ENCODE measurements around the gene MYO7A. TPM values are rescaled to one million over a fixed set of nuclear protein-coding genes. Genes with fewer than 3 reads are reported as not detected.

The MYO7A gene
- total RNA-seq, 2 experiments from 2014 or later, result 0.61 to 0.63 TPM

DNA sequence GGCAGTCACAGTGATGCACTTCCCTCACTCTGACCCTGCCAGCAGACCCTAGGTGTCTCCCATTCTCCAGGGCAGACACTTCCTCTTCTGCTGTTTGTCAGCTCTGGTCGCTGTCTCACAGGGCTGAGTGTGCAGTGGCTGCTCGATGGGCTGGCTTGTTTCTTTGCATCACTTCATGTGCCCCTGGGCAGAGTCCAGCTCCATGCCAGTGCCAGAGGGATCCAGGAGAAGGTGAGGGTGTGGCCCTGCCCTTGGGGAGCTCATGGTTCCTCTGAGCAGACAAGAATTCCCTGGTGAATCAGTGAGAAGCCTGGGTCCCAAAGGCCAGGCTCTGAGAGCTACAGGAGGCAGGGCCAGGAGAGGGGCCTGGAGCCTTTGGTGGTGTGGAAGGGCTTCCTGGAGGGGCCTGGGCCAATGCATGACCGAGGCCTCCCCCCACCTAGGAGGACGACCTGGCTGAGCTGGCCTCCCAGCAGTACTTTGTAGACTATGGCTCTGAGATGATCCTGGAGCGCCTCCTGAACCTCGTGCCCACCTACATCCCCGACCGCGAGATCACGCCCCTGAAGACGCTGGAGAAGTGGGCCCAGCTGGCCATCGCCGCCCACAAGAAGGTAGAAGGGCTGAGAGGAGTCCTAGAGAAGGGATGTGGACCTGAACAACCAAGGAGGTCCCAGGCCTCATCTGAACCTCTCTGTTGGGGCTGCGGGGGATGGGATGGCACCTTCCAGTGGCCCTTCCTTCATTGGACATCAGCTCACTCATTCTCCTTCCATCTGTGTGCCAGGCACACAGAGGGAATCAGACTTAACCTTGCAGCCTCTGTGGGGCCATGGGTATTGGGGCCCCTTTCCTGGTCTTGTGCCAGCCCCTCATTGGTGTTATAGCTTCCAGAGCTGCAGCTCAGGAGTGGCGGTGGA lies 66.1 kb downstream of the MYO7A start:
- H3K27ac Mint-ChIP-seq, result no peak overlapping the region
- H3K4me1 ChIP-seq (ENCODE audit: insufficient read depth, low read length), result no peaks in the 10 kb centered on the region
- no peak overlapping the region for H3K4me3 Mint-ChIP-seq
- no peaks in the 10 kb centered on the region for H3K36me3 Mint-ChIP-seq (ENCODE audit: low read depth)
- intact Hi-C loops (cut with DNase I, micrococcal nuclease), result no loop called here
- TF ChIP-seq, protein P1, sequence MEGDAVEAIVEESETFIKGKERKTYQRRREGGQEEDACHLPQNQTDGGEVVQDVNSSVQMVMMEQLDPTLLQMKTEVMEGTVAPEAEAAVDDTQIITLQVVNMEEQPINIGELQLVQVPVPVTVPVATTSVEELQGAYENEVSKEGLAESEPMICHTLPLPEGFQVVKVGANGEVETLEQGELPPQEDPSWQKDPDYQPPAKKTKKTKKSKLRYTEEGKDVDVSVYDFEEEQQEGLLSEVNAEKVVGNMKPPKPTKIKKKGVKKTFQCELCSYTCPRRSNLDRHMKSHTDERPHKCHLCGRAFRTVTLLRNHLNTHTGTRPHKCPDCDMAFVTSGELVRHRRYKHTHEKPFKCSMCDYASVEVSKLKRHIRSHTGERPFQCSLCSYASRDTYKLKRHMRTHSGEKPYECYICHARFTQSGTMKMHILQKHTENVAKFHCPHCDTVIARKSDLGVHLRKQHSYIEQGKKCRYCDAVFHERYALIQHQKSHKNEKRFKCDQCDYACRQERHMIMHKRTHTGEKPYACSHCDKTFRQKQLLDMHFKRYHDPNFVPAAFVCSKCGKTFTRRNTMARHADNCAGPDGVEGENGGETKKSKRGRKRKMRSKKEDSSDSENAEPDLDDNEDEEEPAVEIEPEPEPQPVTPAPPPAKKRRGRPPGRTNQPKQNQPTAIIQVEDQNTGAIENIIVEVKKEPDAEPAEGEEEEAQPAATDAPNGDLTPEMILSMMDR (IDR thresholded peaks at IDR 0.05), result no peak
- no peaks in the 10 kb centered on the region for H3K27me3 Mint-ChIP-seq
- ChIA-PET CTCF (no interaction called here), POLR2A (no interaction called here)
- no peak overlapping the region for H3K27ac ChIP-seq (ENCODE audit: low read depth in 1 of 2, low read length in 2 of 2)
- no peaks in the 10 kb centered on the region for H3K27me3 ChIP-seq (ENCODE audit: control insufficient read depth in 1 of 2, insufficient read depth in 2 of 2, low read length in 2 of 2)
- no peaks in the 10 kb centered on the region for H3K36me3 ChIP-seq (ENCODE audit: insufficient read depth, low read length)
- no peak for DNase-seq
- no peaks in the 10 kb centered on the region for H3K9me3 Mint-ChIP-seq
- no peak overlapping the region for H3K4me3 ChIP-seq (ENCODE audit: low read length)
- no peaks in the 10 kb centered on the region for H3K4me1 Mint-ChIP-seq (ENCODE audit: low read depth)
- no peaks in the 10 kb centered on the region for H3K9me3 ChIP-seq (ENCODE audit: control insufficient read depth in 1 of 2, insufficient read depth in 1 of 2, low read length in 2 of 2)
- ATAC-seq (ENCODE audit: poor library complexity), result no peak

DNA sequence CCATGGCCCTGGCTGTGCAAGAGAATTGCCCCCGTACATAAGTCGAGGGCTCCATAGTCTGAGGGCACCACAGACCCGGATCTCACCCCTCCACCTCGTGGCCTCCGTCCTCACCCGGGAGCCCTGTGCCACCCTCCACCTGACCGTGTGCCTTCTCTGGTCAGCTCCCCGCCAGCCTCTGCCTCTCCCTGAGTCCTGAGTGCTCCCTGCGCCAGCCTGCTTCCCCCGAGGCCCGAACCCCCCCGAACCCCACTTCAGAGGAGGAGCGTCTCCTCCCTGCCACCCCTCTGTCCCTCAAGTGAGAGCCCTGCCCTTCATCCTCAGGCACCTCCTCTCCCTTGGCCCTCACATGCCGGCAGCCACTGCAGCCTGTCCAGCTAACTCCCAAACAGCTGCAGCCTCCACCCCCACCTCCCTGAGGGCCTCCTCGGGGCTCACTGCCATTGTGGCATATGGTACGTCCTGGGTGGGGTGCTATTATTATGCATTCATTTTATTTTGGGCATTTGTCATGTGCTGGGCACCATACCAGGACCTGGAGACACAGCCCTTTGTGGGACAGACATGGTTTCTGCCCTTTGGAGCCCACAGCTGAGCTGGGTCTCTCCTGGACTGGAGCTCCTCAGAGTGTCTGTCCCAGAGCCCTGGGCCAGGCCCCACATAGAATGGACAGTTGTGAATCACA lies 67.2 kb downstream of the MYO7A start:
- H3K27ac ChIP-seq (ENCODE audit: low read depth in 1 of 2, low read length in 2 of 2), result no peak overlapping the region
- H3K27me3 Mint-ChIP-seq, result no peaks in the 10 kb centered on the region
- ChIA-PET CTCF (no interaction called here), POLR2A (no interaction called here)
- no peak overlapping the region for H3K4me3 Mint-ChIP-seq
- TF ChIP-seq, protein P1 (IDR thresholded peaks at IDR 0.05), result no peak
- no peaks in the 10 kb centered on the region for H3K27me3 ChIP-seq (ENCODE audit: control insufficient read depth in 1 of 2, insufficient read depth in 2 of 2, low read length in 2 of 2)
- no peaks in the 10 kb centered on the region for H3K4me1 ChIP-seq (ENCODE audit: insufficient read depth, low read length)
- H3K4me1 Mint-ChIP-seq (ENCODE audit: low read depth), result no peaks in the 10 kb centered on the region
- no peak for ATAC-seq (ENCODE audit: poor library complexity)
- H3K4me3 ChIP-seq (ENCODE audit: low read length), result no peak overlapping the region
- no peaks in the 10 kb centered on the region for H3K9me3 ChIP-seq (ENCODE audit: control insufficient read depth in 1 of 2, insufficient read depth in 1 of 2, low read length in 2 of 2)
- DNase-seq, result no peak
- H3K27ac Mint-ChIP-seq, result no peak overlapping the region
- intact Hi-C loops (cut with DNase I, micrococcal nuclease), result no loop called here
- H3K9me3 Mint-ChIP-seq, result no peaks in the 10 kb centered on the region
- H3K36me3 Mint-ChIP-seq (ENCODE audit: low read depth), result no peaks in the 10 kb centered on the region
- H3K36me3 ChIP-seq (ENCODE audit: insufficient read depth, low read length), result no peaks in the 10 kb centered on the region

DNA sequence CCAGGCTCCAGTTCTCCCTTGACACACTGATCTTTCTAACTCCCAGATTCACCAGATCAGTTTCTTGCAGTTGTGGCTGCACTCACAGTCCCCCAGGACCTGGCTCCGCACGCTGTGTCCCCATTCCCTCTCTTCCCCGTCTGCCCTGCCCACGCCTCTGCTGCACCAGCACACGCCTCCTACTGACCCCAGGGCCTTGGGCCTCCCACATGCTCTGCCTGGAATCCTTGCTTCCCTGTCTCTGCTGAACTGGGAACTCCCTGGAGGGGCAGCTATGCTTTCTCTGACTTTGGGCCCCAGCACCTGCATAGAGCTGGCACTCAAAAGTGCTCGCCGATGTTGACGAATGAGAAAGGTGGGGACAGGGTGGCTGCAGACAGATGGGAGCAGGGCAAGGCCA lies 68.9 kb downstream of the MYO7A start:
- H3K4me3 ChIP-seq (ENCODE audit: low read length), result no peak overlapping the region
- Mint-ChIP-seq H3K4me3 (no peak overlapping the region), H3K27me3 (no peaks in the 10 kb centered on the region), H3K27ac (no peak overlapping the region), H3K9me3 (no peaks in the 10 kb centered on the region), H3K4me1 (ENCODE audit: low read depth) (no peaks in the 10 kb centered on the region), H3K36me3 (ENCODE audit: low read depth) (no peaks in the 10 kb centered on the region)
- H3K4me1 ChIP-seq (ENCODE audit: insufficient read depth, low read length), result no peaks in the 10 kb centered on the region
- ATAC-seq (ENCODE audit: poor library complexity) (no peak), DNase-seq (no peak)
- H3K9me3 ChIP-seq (ENCODE audit: control insufficient read depth in 1 of 2, insufficient read depth in 1 of 2, low read length in 2 of 2), result no peaks in the 10 kb centered on the region
- no peaks in the 10 kb centered on the region for H3K27me3 ChIP-seq (ENCODE audit: control insufficient read depth in 1 of 2, insufficient read depth in 2 of 2, low read length in 2 of 2)
- TF ChIP-seq, protein P1 (IDR thresholded peaks at IDR 0.05), result no peak
- H3K36me3 ChIP-seq (ENCODE audit: insufficient read depth, low read length), result no peaks in the 10 kb centered on the region
- no peak overlapping the region for H3K27ac ChIP-seq (ENCODE audit: low read depth in 1 of 2, low read length in 2 of 2)
- POLR2A ChIA-PET, result no interaction called here
- CTCF ChIA-PET, result no interaction called here
- intact Hi-C loops (cut with DNase I, micrococcal nuclease), result no loop called here

Measured in CD4-positive, alpha-beta T cell (primary cell).